NB4 (cell line): ENCODE measurements around the gene ZNF714.

Source experiments
- POLR2A ChIP-seq: IDR thresholded peaks from 2 replicates; pipeline ENCODE4 v1.6.1; 2011; ENCODE audit warnings: mild to moderate bottlenecking; ENCODE audit not compliant: insufficient read length; ENCODE audit errors: extremely low read depth
- TF ChIP-seq, protein P1 (sequence below): IDR thresholded peaks from one replicate; pipeline ENCODE4 v1.5.1; 2012; ENCODE audit warnings: low read depth, low read length
- TF ChIP-seq, protein P2 (sequence below): IDR thresholded peaks from 2 replicates; pipeline ENCODE4 v1.6.1; 2011; ENCODE audit warnings: low read depth, low read length

DNA sequence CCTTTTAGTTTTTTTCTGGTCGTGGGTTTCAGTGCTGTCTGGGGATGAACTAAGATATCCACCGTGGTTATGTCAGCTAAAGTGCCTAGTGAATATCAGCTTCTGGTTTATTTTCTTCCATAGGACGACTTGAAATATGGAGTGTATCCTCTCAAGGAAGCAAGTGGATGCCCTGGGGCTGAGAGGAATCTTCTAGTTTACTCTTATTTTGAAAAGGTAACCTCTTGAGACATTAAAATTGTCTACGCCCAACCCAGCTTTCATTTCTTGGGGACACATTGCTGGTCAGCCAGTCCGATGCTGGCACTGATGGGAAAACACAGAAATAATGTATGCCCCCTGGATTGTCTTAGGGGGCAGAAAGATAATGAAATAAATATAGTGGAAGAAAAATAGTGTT, 61.4 kb downstream of the ZNF714 start:
- TF ChIP-seq, protein P1, sequence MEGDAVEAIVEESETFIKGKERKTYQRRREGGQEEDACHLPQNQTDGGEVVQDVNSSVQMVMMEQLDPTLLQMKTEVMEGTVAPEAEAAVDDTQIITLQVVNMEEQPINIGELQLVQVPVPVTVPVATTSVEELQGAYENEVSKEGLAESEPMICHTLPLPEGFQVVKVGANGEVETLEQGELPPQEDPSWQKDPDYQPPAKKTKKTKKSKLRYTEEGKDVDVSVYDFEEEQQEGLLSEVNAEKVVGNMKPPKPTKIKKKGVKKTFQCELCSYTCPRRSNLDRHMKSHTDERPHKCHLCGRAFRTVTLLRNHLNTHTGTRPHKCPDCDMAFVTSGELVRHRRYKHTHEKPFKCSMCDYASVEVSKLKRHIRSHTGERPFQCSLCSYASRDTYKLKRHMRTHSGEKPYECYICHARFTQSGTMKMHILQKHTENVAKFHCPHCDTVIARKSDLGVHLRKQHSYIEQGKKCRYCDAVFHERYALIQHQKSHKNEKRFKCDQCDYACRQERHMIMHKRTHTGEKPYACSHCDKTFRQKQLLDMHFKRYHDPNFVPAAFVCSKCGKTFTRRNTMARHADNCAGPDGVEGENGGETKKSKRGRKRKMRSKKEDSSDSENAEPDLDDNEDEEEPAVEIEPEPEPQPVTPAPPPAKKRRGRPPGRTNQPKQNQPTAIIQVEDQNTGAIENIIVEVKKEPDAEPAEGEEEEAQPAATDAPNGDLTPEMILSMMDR, result no peak
- TF ChIP-seq POLR2A, result no peak
- TF ChIP-seq, protein P2, sequence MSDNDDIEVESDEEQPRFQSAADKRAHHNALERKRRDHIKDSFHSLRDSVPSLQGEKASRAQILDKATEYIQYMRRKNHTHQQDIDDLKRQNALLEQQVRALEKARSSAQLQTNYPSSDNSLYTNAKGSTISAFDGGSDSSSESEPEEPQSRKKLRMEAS, result no peak
